GM19043 (cell line): Measurements from ENCODE around the gene RAB6A.

Source experiments
- ATAC-seq: cut with Tn5 transposase; IDR thresholded peaks from one replicate; pipeline ENCODE4 v1.9.1; 2021; ENCODE audit warnings: low read depth; ENCODE audit not compliant: unreplicated experiment

The RAB6A gene

DNA sequence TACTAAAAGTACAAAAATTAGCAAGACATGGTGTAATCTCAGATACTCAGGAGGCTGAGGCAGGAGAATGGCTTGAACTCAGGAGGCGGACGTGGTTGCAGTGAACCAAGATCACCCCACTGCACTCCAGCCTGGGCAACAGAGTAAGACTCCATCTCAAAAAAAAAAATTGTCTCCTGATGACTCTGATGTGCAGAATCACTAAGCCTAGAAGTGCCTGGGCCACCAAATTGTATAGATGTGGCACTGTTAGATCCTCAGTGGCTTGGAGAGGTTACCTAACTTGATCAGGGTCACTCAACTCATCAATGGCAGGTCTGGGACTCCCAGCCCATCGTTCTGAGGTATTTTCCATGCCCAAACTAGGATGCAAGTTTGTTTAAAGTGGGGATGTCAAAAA is 103.9 kb downstream of the RAB6A start:
- no peak for ATAC-seq

DNA sequence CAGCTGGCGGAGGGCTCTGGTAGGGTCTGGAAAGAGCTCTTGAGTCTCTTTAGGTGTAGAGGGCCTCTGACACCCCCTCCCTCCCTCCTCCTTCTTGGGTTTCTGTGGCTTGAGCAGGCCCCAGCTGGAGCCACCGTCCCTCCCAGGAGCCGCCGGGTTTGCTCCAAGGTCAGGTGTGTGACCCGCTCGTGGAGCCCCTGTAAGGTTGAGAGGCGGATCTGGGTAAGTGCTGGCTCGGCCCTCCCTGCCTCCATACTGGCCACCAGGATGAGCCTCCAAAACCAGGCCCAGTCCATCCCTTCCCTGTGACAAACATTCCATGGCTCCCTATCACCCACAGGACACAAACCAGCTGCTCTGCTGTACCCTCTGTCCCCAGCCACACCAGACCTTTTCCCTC is 105.2 kb downstream of the RAB6A start:
- no peak for ATAC-seq

DNA sequence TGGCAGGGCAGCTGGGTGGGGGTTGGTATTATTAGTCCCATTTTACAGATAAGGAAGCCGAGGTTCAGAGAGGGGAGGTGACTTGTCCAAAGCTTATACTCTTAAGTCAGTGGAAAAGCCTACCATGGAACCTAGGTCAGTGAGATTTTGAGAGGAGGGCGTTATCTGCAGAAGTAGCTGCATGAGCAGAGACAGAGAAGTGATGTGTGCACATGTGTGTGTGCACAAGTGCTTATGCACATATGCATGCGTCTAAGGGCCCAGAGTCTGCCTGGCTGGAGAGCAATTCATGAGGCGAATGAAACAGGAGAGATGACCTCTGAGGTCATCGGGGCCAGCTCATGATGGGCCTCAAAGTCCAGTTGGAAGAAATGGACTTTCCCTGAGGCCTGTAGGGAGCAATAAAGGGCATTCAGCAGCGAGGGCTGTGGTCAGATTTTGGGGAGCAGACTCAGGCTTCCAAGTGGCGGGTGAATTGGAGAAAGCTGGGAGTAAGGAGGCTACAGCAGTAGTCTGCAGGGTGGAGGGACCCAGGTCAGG is 106.3 kb downstream of the RAB6A start:
- ATAC-seq = no peak

DNA sequence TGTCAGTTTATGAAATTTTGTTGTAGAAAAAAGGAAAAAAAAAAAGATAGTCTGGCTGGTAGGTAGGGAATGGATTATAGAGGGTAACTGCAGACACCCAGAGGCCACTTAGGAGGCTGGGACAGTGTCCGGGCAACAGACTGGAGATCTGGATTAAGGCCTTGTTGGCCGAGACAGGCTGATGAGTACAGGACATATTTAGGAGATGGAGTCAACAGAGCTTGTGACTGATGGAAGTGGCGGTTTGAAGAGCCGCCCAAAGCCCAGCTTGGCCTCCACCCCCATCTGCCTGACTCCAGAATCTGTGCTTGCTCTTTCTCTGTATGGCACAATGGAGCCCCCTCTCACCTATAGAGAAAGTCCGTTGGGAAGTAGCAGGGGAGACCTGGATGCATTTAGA is 106.9 kb downstream of the RAB6A start:
- ATAC-seq = no peak

DNA sequence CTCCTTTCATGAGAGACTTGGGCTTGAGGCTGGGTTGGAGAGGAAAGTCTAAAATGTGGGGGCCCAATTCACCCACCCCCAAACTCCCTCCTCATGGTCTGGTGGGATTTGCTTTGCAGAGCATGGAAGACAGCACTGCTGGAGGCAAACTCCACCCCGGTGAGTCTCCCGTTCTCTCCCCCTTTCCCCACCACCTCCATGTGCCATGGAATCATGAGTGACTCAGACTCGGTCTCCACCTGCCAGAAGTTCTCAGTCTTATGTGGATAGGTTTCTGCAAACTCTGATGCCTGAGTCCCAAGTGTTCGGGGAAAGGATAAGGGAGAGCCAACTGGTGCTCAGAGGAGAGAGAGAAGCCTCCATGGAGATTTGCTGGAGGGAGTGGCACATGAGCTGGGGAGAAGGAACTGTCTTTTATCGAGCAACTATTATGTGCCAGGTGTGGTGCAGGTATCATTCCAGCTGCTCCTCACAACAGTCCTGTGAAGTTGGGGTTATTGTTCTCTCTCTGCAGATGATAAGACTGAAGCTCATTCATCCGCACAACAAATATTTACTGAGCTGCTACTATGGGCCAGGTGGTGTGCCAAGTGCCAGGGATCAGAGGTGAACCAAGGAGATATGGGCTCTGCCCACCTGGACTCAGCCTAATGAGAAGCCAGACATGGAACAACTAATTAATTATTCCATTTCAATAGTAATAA is 107.9 kb downstream of the RAB6A start:
- no peak for ATAC-seq

DNA sequence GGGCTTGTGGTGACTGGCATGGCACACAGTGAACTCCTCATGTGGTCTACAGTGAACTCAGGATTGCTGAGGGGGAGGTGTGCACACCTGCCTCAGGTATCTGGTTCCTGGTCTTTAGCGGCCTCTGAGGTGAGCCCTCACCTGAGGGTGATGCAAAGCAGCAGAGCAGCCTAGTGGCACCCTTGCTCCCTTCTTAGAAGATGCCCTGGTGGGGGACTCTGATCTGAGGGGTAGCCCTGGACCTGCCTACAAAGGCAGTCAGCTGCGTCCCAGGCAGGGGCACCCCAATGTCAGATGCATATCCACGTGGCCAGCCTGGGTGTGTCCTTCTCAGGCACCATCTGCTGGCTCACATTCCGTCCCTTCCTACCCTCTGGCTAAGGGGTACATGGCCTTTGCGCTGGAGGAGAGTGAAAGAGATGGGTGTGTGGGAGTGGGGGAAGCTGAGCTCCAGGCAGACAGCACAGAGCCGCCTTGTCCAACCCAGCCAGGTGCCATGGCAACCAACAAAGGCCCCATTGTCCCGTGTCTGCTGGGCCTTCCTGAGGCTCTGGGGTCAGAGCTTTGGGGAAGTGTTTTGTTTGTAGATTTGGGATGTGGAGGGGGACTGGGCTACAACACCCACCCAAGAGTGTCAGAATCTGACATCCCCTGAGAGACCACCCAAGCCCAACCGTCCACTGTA is 108.7 kb downstream of the RAB6A start:
- no peak for ATAC-seq

DNA sequence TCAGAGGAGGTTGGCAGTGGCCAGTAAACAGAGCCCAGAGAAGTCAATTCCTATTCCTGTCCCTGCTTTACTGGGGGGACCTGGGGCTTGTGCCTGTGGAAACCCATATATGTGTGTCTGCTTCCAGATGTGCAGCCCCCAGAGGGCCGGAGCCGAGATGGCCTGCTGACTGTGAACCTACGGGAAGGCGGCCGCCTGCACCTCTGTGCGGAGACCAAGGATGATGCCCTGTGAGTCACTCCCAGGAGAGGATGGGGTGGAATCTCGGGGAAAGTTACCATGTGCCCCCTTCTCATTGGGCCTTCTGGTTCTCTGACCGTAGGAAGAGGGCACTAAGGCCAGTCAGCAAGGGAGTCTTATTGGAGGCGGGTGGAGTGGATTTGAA is 109.2 kb downstream of the RAB6A start:
- ATAC-seq = no peak

DNA sequence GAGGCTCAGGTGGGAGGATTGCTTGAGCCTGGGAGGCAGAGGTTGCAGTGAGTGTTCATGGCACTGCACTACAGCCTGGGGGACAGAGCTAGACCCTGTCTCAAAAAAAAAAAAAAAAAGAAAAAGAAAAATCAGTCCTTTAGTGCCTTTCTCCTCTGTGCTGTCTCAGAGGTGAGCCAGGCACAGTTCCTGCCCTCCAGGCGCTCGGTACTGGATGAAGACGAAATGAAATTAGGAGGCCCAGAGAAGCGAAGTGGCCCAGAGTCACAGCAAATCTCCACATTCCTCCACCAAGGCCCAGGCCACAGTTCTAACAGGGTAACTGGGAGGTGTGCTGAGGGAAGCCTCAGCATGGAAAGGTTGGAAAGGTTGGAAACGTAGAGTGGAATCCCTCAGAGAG is 109.6 kb downstream of the RAB6A start:
- ATAC-seq = no peak

DNA sequence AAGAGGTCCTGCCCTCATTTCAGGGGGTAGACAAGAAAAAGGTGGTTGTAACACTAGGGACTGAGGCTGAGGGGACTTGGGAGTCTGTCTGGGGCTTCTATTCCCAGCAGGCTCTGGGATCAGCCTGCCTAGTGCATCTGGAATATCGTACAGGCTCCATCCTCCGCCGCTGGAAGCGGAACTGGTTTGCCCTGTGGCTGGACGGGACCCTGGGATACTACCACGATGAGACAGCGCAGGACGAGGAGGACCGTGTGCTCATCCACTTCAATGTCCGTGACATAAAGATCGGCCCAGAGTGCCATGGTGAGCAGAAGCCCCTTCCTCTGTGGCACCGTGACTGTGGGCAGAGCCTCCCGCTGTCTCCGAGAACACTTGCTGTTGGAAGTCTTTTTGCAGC is 110.5 kb downstream of the RAB6A start:
- ATAC-seq = no peak

DNA sequence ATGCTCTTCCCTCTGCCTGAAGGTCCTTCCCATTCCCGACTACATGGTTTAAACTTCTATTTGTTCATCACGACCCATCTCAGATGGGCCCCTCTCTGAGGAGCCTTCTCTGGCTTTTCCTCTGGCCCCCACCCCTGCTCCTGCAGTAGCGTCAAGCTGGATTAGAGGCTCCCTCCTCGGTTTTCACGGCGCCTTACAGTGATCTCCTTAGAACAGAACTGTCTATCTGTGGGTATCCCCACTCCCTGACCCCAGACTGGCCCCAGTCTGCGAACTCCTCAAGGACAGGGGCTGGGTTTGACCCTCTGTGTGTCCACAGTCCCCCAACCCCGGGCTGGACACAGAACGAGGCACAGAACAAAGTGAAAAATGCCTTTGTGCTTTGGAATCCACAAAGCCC is 111.7 kb downstream of the RAB6A start:
- ATAC-seq = no peak

DNA sequence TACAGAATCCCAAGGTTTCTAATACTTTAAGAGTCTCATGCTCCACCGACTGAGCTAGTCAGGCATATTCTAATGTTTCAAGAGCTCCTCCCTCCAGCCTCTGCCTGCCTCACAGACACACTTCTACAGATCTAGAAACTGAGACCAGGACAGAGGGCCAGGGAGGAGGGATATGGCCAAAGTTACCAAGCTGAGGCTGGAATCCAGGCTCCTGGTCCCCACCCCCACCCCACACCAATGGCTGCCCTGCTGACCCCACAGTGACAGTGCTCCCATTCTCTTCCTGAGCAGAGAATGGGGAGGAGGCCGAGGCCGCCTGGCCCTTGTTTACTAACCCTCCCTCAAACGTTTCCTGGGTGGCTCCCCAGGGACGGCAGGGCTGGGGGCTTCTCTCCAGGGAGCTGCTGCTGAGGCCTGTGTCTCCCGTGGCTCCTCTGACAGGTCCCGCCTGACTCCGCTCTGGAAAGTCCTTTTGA is 112.3 kb downstream of the RAB6A start:
- ATAC-seq = no peak

DNA sequence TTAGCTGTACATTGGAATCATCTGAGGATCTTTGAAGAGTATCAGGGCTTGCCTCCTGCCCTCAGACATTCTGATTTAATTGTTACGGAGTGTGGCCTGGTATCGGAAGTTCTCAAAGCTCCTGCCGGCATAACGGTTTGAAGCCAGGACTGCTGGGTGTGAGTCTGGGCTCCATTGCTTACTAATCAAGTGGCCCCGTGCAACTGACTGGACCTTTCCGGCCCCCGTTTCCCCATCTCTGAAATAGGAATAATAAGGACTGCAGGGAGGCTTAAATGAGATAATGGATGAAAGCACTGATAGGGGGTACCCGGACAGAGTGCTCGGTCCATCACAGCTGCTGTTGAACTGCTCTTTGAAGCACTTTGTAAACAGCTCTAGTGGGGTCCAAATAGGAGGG is 112.8 kb downstream of the RAB6A start:
- no peak for ATAC-seq

DNA sequence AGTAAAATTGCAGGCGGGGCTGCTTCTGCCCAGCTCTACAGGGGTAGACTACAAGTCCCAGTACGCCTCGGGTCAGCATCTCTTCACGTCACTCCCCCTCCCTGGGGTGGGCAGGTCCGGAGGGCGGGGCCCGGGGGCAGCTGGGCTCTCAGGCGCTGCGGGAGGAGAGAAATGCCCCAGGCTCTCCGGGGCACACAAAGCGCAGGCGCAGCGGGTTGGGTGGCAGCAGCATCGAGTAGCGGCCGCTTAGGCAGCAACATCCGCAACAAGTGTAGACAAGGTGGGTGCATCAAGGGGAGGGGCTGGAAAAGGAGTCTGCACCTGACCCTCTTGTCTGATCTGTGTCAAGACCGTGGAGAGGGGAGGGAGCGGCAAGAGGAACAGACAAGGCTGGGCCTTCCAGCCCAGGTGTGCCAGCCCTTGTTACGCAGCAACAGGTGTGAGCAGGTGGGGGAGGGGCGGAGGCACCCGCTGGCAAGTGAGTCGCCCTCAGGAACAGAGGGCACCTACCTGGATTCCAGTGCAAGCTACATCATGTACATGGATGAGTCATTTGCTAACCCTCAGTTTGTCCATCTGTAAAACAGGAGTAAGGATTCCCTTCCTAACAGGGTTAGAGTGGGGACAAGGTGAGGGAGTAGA is 113.3 kb downstream of the RAB6A start:
- ATAC-seq = no peak

DNA sequence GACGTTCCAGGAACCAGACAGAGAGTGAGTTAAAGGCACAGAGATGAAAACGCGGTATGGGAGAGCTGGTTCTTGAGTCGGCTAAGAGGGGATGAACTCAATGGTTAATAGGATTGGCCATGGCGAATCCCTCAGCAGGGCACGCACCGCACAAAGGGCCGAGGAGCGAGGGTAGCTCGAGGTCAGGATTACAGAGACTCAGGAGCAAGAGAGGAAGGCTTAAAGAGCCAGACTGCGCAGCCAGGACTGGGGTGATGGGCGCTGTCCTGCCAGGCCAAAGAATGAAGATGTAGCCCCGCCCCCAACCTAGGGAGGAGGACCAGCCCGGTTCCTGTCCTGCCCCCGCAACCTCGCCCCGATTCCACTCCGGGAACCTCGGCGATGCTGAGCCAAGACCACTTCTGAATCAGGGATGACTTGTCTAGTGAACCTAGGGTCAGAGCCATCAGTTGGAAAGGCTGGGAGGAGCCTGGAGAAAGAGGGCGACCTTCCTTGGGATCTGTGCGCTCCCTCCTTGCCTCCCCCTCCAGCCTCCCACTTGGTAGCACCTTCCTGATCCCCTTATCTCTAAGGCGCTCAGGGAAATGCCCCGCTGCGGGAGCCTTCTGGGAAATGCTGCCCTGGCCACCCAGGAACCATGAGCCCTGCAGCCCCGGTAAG is 114.8 kb downstream of the RAB6A start, which contains the start of gene PLEKHB1:
PLEKHB1 (plus strand) TSS at position 610 of the 660 bp plus-strand sequence; CDS start at position 638, 28 bp downstream.
- no peak for ATAC-seq

DNA sequence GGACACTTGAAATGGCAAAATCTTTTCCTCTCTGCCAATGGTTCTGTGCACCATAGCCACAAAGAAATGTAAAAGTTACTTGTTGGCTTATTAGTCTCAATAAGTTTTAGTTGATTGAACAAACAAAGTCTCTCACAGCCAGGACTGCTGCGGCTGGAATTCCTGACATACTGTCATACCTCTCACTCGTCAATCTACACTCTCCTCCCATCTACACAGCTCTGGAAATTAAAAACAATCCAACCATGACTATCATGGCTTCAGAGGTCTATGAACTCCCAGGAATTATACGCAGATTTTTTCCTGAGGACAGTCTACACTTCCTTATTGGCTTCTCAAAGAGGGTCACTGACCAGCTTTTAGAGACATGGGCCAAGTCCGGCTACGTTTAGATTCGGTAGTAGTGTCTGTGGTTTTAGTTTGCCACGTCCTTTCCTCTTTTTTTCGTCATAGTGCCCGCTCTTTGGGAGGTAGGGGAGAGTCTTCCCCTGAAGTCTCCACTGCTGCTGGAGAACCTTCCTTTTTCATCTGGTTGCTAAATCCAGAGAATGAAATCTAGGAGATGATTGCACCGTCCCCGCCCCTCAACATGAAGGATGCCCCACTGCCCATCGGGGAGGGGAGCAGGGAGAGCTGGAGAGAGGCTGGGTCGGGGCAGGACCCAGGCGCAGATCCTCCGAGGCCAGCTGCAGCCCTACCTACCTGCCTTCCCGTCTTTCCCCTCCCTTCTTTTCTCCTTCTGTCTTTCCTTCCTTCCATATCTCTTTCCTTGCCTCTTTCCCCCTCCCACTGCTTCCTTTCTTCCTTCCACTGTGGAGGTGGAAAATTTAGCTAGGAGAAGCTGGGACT is 115.5 kb downstream of the RAB6A start:
- no peak for ATAC-seq

DNA sequence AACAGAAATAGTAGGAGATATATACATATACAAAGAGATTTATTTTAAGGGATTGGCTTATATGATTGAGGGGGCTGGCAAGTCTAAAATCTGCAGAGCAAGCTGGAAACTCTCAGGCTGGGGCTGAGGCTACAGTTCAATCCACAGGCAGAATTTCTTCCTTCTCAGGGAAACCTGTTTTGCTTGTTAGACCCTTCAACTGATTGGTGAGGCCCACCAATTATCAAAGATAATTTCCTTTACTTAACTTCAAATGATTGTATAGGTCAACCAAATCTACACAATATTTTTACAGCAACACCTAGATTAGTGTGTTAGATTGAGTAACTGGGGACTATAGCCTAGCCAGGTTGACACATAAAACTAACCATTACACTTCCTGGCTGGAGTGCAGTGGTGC is 119.2 kb downstream of the RAB6A start:
- ATAC-seq = no peak

DNA sequence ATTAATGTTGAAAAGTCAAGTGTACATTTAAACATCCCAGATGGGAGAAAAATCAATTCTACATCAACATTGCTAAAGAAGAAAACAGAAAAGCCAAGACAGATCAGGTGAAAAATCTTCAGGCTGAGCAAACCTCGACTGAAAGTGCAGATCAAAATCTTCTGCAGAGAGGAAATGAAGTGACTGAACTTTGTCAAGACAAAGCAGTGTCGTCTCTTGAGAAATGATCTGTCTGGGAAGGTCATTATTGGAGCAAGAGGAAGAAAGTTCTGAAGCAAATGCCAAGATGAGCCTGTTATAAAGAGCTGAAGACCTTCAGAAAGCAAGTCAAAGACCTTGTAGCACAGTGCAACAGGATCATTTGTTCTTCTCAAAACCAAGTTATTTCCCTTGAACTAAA is 120.3 kb downstream of the RAB6A start:
- no peak for ATAC-seq

DNA sequence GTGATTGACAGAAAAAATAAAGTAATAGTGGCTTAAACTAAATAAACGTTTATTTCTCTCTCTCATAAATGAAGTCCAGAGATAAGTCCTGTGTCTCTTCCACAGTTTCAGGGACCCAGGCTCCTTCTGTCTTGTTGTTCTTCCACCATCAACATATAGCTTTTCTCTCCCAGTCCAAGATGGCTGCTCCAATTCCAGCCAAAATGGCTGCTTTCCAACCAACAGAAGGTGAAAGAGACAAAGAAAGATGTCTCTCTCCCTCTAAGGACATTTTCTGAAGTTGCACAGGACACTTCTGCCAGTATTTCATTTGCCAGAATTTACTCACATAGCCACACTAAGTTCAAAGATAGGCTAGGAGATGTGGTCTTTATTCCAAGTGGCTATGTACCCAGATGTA is 123.9 kb downstream of the RAB6A start:
- ATAC-seq = no peak

DNA sequence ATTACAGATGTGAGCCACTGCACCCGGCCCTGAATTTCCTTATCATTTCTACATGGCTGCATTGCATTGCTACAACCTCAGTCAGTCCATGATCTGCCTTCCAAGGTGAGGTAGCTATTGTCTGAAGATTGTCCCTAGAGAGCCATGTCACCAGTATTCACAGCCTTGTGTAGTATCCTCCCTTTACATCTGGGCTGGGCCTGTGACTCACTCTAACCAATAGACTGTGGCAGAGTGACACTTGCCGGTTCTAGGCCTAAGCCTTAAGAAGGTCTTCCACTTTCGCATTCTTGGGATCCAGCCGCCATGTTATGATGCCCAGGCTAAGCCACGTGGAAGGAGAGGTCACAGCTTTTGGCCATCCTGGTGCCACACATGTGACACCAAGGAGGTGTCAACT is 124.6 kb downstream of the RAB6A start:
- ATAC-seq = no peak

DNA sequence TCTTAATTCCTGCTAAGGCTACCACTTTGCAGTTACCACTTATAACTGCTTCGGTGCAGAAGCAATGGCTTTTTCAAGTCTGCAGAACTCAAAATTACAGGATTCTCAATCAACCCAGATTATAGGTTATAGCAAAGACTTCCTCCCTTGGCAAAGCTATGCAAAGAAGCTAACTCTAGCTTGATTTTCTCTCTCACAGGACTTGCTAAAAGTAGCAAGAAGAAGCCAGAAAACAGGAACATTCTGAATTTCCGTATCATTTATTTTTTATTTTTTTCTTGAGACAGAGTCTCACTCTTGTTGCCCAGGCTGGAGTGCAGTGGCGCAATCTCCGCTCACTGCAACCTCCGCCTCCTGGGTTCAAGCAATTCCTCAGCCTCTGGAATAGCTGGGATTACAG is 125.2 kb downstream of the RAB6A start:
- no peak for ATAC-seq
